ENCODE results near the gene CPEB3.
"Not testable (repeated sequence)": the region's sequence is repeated elsewhere in the genome, so short reads cannot be mapped to it uniquely, and the experiment has no call there.

Gene CPEB3

DNA sequence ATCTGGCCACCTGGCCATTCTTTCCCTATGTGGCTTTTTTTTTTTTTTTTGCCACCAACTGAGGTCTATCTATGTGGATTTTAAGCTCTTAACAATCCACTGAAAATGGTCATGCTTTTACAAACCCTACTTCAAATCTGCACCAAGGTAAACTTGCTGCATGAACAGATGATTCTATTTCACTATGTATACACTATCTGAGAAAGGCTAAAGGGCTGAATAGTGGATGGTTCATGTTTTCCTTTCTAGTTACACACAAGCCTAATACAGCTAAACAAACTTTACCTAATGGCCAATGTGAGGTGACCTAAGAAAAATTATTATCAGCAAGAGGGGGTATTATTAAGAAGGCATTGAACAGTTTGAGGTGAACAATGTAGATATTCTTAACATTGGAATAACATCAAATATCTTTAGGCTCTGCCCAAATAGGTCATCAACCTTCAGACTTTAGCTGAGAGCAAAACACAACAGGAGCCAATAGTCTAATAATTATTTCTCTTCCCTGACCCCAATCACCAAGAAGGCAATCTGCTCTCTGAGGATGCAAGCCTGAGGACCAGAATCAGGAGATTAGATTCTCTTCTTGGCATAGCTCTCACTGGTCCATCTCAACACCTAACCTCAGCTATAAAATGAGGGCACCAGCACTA is 160.1 kb downstream of the CPEB3 start:
- Mint-ChIP-seq H3K4me1 (peaks cover 30% of the 10 kb centered on the region), H3K27ac (no peak overlapping the region), H3K9me3 (peaks cover 1% of the 10 kb centered on the region), H3K27me3 (no peaks in the 10 kb centered on the region), H3K36me3 (peaks cover 32% of the 10 kb centered on the region), H3K4me3 (no peak overlapping the region)
- ATAC-seq (ENCODE audit: low read depth) (no peak), DNase-seq (ENCODE audit: low spot score in 2 of 2) (no peak)

- Mint-ChIP-seq H3K27me3 (no peaks in the 10 kb centered on the region), H3K36me3 (peaks cover 23% of the 10 kb centered on the region), H3K27ac (no peak overlapping the region), H3K4me3 (no peak overlapping the region), H3K4me1 (peaks cover 25% of the 10 kb centered on the region), H3K9me3 (no peaks in the 10 kb centered on the region)
- ATAC-seq (ENCODE audit: low read depth) (no peak), DNase-seq (ENCODE audit: low spot score in 2 of 2) (no peak)
Measured at GRCh38 chr10:92126100-92126650, 164.7 kb downstream of the CPEB3 start.

- Mint-ChIP-seq H3K4me1 (peaks cover 23% of the 10 kb centered on the region), H3K36me3 (peaks cover 21% of the 10 kb centered on the region), H3K9me3 (no peaks in the 10 kb centered on the region), H3K27ac (no peak overlapping the region), H3K27me3 (no peaks in the 10 kb centered on the region), H3K4me3 (no peak overlapping the region)
- no peak for DNase-seq (ENCODE audit: low spot score in 2 of 2)
- no peak for ATAC-seq (ENCODE audit: low read depth)
Measured at GRCh38 chr10:92125144-92125543, 165.7 kb downstream of the CPEB3 start.

GRCh38 chr10:92124616-92125143 is 166.2 kb downstream of the CPEB3 start:
- no peaks in the 10 kb centered on the region for H3K9me3 Mint-ChIP-seq
- DNase-seq (ENCODE audit: low spot score in 2 of 2) = no peak
- H3K27ac Mint-ChIP-seq = no peak overlapping the region
- H3K36me3 Mint-ChIP-seq = peaks cover 18% of the 10 kb centered on the region
- peaks cover 20% of the 10 kb centered on the region for H3K4me1 Mint-ChIP-seq
- ATAC-seq (ENCODE audit: low read depth) = no peak
- H3K27me3 Mint-ChIP-seq = no peaks in the 10 kb centered on the region
- no peak overlapping the region for H3K4me3 Mint-ChIP-seq

- no peaks in the 10 kb centered on the region for H3K9me3 Mint-ChIP-seq
- H3K36me3 Mint-ChIP-seq = peaks cover 21% of the 10 kb centered on the region
- no peak overlapping the region for H3K4me3 Mint-ChIP-seq
- H3K4me1 Mint-ChIP-seq = peaks cover 21% of the 10 kb centered on the region
- DNase-seq (ENCODE audit: low spot score in 2 of 2) (no peak), ATAC-seq (ENCODE audit: low read depth) (no peak)
- H3K27me3 Mint-ChIP-seq = no peaks in the 10 kb centered on the region
- H3K27ac Mint-ChIP-seq = no peak overlapping the region
Measured at GRCh38 chr10:92124020-92124419, 166.9 kb downstream of the CPEB3 start.

DNA sequence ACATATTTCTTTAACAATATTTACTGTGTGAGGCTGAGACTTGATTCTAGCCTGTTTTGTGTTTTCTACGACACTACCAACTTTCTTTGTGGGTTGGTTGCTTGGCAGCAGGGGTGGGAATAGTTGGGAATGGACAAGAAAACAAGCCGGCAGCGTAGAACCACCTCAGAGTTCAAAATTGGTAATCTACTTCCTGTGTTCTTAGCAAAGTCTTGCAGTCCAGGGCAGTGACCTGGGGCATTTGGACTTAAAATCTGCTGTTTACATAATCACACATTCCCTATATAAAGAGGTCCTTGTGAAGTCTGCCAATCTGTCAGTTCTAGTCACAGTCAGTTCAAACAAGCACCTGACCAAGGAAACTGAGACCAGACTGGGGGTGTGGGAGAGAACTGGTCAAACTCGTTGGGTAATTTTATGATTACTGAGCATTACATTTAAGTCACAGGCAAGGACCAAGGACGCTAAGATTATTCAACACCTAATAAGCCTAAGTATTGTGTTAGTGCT is 167.9 kb downstream of the CPEB3 start:
- H3K4me3 Mint-ChIP-seq = no peak overlapping the region
- no peaks in the 10 kb centered on the region for H3K9me3 Mint-ChIP-seq

GRCh38 chr10:92121686-92122492 is 169.0 kb downstream of the CPEB3 start:
- Mint-ChIP-seq H3K4me3 (no peak overlapping the region), H3K36me3 (peaks cover 15% of the 10 kb centered on the region), H3K4me1 (peaks cover 12% of the 10 kb centered on the region), H3K27me3 (no peaks in the 10 kb centered on the region), H3K9me3 (no peaks in the 10 kb centered on the region), H3K27ac (no peak overlapping the region)
- DNase-seq (ENCODE audit: low spot score in 2 of 2) (no peak), ATAC-seq (ENCODE audit: low read depth) (no peak)

More for the DNA sequence above, 167.9 kb downstream of the CPEB3 start:
- H3K27me3 Mint-ChIP-seq = no peaks in the 10 kb centered on the region
- DNase-seq (ENCODE audit: low spot score in 2 of 2) = no peak
- H3K36me3 Mint-ChIP-seq = peaks cover 19% of the 10 kb centered on the region
- peak overlapping the region; percentile 55 for H3K27ac Mint-ChIP-seq
- ATAC-seq (ENCODE audit: low read depth) = no peak
- peaks cover 20% of the 10 kb centered on the region for H3K4me1 Mint-ChIP-seq

DNA sequence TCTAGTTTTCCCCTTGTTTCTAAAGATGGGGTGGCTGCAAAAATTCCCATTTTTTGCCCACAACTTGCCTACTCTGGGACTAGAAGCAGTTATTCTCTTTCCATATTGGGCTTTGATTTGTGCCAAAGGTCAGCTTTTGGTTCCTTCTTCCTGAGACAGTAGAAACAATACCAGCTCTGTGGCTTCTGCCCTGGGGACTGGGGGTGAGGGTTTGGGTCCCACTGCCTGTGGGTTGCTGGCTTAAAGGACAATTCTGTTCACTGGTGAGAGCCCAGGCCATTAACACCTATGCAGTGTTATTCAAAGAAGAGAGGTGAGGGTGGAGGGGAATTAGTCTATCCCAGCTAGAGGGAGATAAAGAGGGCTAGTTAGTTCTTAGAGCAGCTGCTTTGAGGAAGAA is 171.5 kb downstream of the CPEB3 start:
- peaks cover 17% of the 10 kb centered on the region for H3K36me3 Mint-ChIP-seq
- no peaks in the 10 kb centered on the region for H3K27me3 Mint-ChIP-seq
- no peak overlapping the region for H3K4me3 Mint-ChIP-seq
- no peak for DNase-seq (ENCODE audit: low spot score in 2 of 2)
- peaks cover 13% of the 10 kb centered on the region for H3K4me1 Mint-ChIP-seq
- H3K9me3 Mint-ChIP-seq = no peaks in the 10 kb centered on the region
- ATAC-seq (ENCODE audit: low read depth) = no peak
- H3K27ac Mint-ChIP-seq = no peak overlapping the region

- peak; percentile 49 for ATAC-seq (ENCODE audit: low read depth)
- H3K27me3 Mint-ChIP-seq, H3K9me3 Mint-ChIP-seq, H3K4me1 Mint-ChIP-seq, H3K36me3 Mint-ChIP-seq, H3K27ac Mint-ChIP-seq: not testable (repeated sequence)
- peak in 1 of 2 donors; percentile 1 for DNase-seq (ENCODE audit: low spot score in 2 of 2)
- peak overlapping the region; percentile 17 for H3K4me3 Mint-ChIP-seq
Measured at GRCh38 chr10:92114917-92115316, 176.0 kb downstream of the CPEB3 start.

GRCh38 chr10:92113911-92114600 is 176.8 kb downstream of the CPEB3 start:
- H3K4me1 Mint-ChIP-seq = peaks cover 5% of the 10 kb centered on the region
- ATAC-seq (ENCODE audit: low read depth) (no peak), DNase-seq (ENCODE audit: low spot score in 2 of 2) (no peak)
- H3K9me3 Mint-ChIP-seq = no peaks in the 10 kb centered on the region
- peaks cover 5% of the 10 kb centered on the region for H3K36me3 Mint-ChIP-seq
- no peaks in the 10 kb centered on the region for H3K27me3 Mint-ChIP-seq
- no peak overlapping the region for H3K4me3 Mint-ChIP-seq
- H3K27ac Mint-ChIP-seq = no peak overlapping the region

GRCh38 chr10:92112462-92112861 is 178.4 kb downstream of the CPEB3 start:
- no peaks in the 10 kb centered on the region for H3K9me3 Mint-ChIP-seq
- no peaks in the 10 kb centered on the region for H3K27me3 Mint-ChIP-seq
- peaks cover 3% of the 10 kb centered on the region for H3K4me1 Mint-ChIP-seq
- peak overlapping the region; percentile 21 for H3K27ac Mint-ChIP-seq
- DNase-seq (ENCODE audit: low spot score in 2 of 2) = no peak
- ATAC-seq (ENCODE audit: low read depth) = no peak
- peaks cover 2% of the 10 kb centered on the region for H3K36me3 Mint-ChIP-seq
- H3K4me3 Mint-ChIP-seq = no peak overlapping the region

- H3K4me1 Mint-ChIP-seq = peaks cover under 1% of the 10 kb centered on the region
- no peaks in the 10 kb centered on the region for H3K9me3 Mint-ChIP-seq
- DNase-seq (ENCODE audit: low spot score in 2 of 2) = no peak
- ATAC-seq (ENCODE audit: low read depth) = no peak
- H3K36me3 Mint-ChIP-seq = no peaks in the 10 kb centered on the region
- H3K27me3 Mint-ChIP-seq = no peaks in the 10 kb centered on the region
- no peak overlapping the region for H3K4me3 Mint-ChIP-seq
- no peak overlapping the region for H3K27ac Mint-ChIP-seq
Measured at GRCh38 chr10:92111336-92111939, 179.4 kb downstream of the CPEB3 start.

DNA sequence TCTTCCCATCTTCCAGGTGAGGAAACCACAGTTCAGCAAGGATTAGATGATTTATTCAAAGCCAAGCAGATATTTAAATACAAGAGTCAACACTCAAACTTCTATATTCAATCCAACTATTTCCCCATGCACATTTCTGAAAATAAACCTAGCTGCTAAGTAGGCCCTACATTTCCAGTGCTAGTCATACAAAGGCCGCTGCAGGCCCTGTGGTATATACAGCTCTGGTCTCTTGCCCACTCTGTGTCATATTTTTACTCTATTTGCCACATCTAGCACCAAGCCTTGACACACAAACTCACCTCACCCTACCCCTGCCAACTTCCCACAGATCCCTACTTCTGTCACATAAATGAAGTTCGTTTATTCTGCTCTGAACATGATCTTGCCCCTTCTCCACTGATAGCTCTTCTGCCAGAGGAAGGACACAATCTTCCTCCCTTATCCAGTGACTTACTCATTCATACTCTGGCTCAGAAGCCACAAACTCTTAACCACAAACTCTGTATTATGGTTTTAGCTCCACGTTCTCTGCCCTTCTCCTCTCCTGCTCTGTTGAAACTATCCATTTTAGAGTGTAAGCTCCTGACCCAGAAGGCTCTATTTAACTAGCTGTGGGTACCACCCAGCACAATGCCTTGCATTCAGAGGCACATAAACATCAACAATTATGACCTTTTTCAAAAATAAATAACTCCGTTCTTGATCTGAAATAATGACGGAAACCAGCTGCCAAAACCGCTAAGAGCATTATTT is 180.7 kb downstream of the CPEB3 start:
- Mint-ChIP-seq H3K4me3 (no peak overlapping the region), H3K27ac (no peak overlapping the region), H3K36me3 (peaks cover 6% of the 10 kb centered on the region), H3K27me3 (no peaks in the 10 kb centered on the region), H3K9me3 (no peaks in the 10 kb centered on the region), H3K4me1 (peaks cover 2% of the 10 kb centered on the region)
- ATAC-seq (ENCODE audit: low read depth) (no peak), DNase-seq (ENCODE audit: low spot score in 2 of 2) (no peak)
